Measurements from ENCODE around the gene EPSTI1. TPM values are rescaled to one million over a fixed set of nuclear protein-coding genes. Genes with fewer than 3 reads are reported as not detected.
"Not testable (repeated sequence)": the region's sequence is repeated elsewhere in the genome, so short reads cannot be mapped to it uniquely, and the experiment has no call there.

Gene EPSTI1
- total and polyA plus RNA-seq, 8 donors = 3.5 to 115 (median 5.2) TPM; not detected in 1

DNA sequence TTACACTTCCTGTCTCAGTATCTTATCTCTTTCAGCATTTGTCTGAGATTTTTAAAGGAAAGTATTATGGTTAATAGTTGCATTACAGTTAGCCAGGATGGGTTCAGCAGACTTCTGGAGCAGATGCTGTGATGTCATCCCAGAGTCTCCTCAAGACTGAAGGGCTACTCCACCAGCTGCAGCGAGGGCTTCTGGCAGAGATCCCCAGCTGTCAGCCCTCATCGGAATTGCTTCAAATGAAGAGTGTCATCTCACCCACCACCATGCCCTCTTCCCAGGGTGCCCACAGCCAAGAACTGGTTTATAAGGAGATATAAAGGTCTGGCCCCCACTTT, 126.3 kb downstream of the EPSTI1 start:
- 35 to 79% (median 74%) methylated on average over 2 of the region's 2 CpGs for WGBS, 5 donors
- Histone ChIP-seq H3K4me3 (no peak overlapping the region), H3K4me1 (no peaks in the 10 kb centered on the region), H3K27ac (no peak overlapping the region), H3K36me3 (no peaks in the 10 kb centered on the region), H3K27me3 (peaks cover 0 to 4% (median 0%) of the 10 kb centered on the region in 3 donors), H3K9me3 (no peaks in the 10 kb centered on the region)
- TF ChIP-seq POLR2A (IDR thresholded peaks at IDR 0.05) (no peak), EP300 (IDR thresholded peaks at IDR 0.05) (no peak), POLR2AphosphoS5 (IDR thresholded peaks at IDR 0.05) (no peak)
- intact Hi-C loops (cut with DNase I; ENCODE audit: low total_unique reads) = no loop called here
- DNase-seq = peak in 1 of 2 donors; percentile 45

DNA sequence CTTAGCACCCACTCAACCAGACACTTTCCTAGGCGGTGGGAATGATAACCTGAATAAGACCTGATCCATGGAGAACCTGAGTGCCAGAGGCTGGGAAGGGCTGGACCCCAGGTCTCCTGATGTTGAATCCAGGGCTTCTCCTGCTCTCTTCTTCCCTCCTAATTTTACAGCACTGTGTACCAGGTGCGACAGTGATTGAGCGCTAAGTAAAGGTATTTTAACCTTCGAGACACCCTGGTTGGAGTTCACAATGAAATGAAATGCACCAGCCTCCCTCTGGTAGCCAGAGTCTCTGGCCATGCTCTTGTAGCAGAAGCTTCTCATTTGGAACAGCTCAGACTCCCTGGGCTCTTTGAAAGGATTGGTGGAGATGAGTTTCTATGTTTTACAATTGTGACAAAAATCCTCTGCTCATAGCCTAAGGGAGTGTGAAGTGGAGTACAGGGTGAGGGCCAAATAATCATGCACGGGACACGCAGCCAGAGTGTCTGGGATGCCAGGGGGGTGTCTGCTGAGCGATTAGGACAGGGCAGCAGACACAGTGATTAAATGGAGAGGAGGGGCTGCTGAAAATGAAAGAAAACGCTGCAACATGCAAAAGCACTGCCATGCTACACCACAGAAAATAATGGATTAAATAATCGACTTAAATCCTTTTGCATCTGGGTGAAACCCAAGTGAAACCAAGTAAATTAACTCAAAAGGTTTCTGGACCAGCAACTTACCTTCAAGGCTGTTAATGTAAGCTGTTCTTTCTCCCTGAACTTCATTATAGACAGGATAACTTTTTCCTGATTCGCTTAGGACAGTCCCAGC, 126.9 kb downstream of the EPSTI1 start:
- 59 to 66% (median 63%) methylated on average over 10 of the region's 10 CpGs for WGBS, 5 donors
- Histone ChIP-seq H3K4me3 (no peak overlapping the region), H3K36me3 (no peaks in the 10 kb centered on the region), H3K4me1 (no peaks in the 10 kb centered on the region), H3K27me3 (peaks cover 0 to 4% (median 0%) of the 10 kb centered on the region in 3 donors), H3K9me3 (no peaks in the 10 kb centered on the region), H3K27ac (no peak overlapping the region)
- DNase-seq = no peak
- intact Hi-C loops (cut with DNase I; ENCODE audit: low total_unique reads) = no loop called here
- no peak for TF ChIP-seq POLR2AphosphoS5 (IDR thresholded peaks at IDR 0.05)
- TF ChIP-seq, protein P1, sequence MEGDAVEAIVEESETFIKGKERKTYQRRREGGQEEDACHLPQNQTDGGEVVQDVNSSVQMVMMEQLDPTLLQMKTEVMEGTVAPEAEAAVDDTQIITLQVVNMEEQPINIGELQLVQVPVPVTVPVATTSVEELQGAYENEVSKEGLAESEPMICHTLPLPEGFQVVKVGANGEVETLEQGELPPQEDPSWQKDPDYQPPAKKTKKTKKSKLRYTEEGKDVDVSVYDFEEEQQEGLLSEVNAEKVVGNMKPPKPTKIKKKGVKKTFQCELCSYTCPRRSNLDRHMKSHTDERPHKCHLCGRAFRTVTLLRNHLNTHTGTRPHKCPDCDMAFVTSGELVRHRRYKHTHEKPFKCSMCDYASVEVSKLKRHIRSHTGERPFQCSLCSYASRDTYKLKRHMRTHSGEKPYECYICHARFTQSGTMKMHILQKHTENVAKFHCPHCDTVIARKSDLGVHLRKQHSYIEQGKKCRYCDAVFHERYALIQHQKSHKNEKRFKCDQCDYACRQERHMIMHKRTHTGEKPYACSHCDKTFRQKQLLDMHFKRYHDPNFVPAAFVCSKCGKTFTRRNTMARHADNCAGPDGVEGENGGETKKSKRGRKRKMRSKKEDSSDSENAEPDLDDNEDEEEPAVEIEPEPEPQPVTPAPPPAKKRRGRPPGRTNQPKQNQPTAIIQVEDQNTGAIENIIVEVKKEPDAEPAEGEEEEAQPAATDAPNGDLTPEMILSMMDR (IDR thresholded peaks at IDR 0.05) = no peak
- TF ChIP-seq EP300 (IDR thresholded peaks at IDR 0.05) = no peak

DNA sequence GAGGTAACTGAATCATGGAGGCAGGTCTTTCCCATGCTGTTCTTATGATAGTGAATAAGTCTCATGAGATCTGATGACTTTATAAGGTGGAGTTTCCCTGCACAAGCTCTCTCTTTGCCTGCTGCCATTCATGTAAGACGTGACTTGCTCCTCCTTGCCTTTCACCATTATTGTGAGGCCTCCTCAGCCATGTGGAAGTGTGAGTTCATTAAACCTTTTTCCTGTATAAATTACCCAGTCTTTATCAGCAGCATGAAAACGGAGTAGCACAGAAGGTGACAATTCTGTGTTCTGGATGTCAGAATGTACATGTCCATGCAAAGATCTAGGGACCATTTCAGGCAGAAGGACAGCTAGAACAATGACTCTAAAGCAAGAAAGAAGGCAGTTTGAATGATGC, 129.7 kb downstream of the EPSTI1 start:
- H3K36me3 ChIP-seq; intact Hi-C loops (cut with DNase I; ENCODE audit: low total_unique reads); H3K4me1 ChIP-seq; H3K27ac ChIP-seq; DNase-seq; H3K4me3 ChIP-seq; H3K9me3 ChIP-seq; H3K27me3 ChIP-seq: not testable (repeated sequence)
- WGBS, 5 donors = 71 to 84% (median 79%) methylated on average over 2 of the region's 2 CpGs

DNA sequence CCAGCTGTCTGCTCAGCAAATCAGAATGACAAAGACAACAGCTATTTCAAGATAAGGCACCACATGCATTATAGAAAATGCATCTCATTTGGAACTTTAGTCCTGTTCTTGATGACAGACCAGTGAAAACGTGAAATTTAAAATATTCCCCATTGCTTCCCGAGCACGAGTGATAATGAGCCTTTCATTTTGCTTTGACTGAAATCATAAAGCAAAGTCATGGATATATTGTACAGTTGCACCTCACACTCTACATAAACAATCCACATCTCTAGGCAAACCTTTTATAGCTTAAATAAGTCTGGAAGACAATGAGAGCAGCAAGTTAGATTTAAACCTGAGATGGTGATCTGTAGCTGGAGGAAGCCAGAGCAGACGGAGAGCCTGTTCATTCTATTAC, 131.6 kb downstream of the EPSTI1 start:
- Histone ChIP-seq H3K9me3 (no peaks in the 10 kb centered on the region), H3K27me3 (peaks cover 0 to 4% (median 0%) of the 10 kb centered on the region in 3 donors), H3K36me3 (no peaks in the 10 kb centered on the region), H3K27ac (no peak overlapping the region), H3K4me3 (no peak overlapping the region), H3K4me1 (no peaks in the 10 kb centered on the region)
- no peak for TF ChIP-seq POLR2AphosphoS5 (IDR thresholded peaks at IDR 0.05)
- no peak for TF ChIP-seq POLR2A (IDR thresholded peaks at IDR 0.05)
- no peak for DNase-seq
- WGBS, 5 donors = 73 to 85% (median 80%) methylated on average over 4 of the region's 4 CpGs
- intact Hi-C loops (cut with DNase I; ENCODE audit: low total_unique reads) = no loop called here

DNA sequence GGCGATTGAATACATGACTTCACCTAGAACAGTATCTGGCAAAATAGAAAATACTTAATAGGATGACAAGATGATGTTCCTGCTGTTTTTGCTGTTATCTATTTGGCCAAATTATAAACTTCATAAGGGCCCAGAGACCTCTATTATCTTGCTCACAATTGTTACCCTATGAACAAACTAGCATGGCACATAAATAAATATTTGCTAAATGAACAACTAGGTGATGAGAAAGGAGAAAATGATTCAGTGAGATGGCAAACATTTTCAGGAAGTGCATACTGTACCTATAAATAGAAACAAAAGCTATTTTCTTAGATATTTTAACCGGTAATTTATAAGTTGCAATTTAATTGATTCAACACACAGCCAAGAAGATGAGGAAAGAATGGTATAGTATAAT, 132.3 kb downstream of the EPSTI1 start:
- Histone ChIP-seq H3K36me3 (no peaks in the 10 kb centered on the region), H3K9me3 (no peaks in the 10 kb centered on the region), H3K27me3 (peaks cover 0 to 4% (median 0%) of the 10 kb centered on the region in 3 donors), H3K4me1 (no peaks in the 10 kb centered on the region), H3K4me3 (no peak overlapping the region), H3K27ac (no peak overlapping the region)
- 53 to 64% (median 59%) methylated on average over 2 of the region's 2 CpGs for WGBS, 5 donors
- TF ChIP-seq POLR2AphosphoS5 (IDR thresholded peaks at IDR 0.05) = no peak
- TF ChIP-seq, protein P1 (IDR thresholded peaks at IDR 0.05) = no peak
- no peak for TF ChIP-seq POLR2A (IDR thresholded peaks at IDR 0.05)
- no peak for TF ChIP-seq EP300 (IDR thresholded peaks at IDR 0.05)
- no peak for DNase-seq
- intact Hi-C loops (cut with DNase I; ENCODE audit: low total_unique reads) = no loop called here

DNA sequence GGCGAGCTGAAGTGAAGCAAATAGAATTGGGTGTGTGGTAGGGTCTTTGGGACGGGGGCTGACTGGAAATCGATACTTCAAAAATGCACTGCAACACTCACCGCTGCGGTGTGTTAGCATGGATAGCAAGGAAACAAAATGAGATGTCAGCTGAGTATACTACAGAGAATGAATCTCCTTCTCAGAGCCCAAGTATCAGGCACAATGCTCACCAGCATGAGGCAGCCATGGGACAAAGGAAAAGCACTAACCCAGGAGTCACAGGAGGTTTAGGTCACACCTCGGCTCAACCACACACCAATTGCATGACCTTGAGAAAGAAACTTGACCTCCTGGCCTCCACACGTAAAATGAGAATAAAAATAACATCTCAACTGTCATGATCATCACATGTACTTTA, 136.6 kb downstream of the EPSTI1 start:
- Histone ChIP-seq H3K36me3 (no peaks in the 10 kb centered on the region), H3K27ac (no peak overlapping the region), H3K4me1 (no peaks in the 10 kb centered on the region), H3K4me3 (no peak overlapping the region), H3K9me3 (no peaks in the 10 kb centered on the region), H3K27me3 (no peaks in the 10 kb centered on the region)
- 61 to 73% (median 71%) methylated on average over 7 of the region's 7 CpGs for WGBS, 5 donors
- no peak for DNase-seq
- intact Hi-C loops (cut with DNase I; ENCODE audit: low total_unique reads) = no loop called here
- no peak for TF ChIP-seq POLR2A (IDR thresholded peaks at IDR 0.05)
- TF ChIP-seq, protein P1 (IDR thresholded peaks at IDR 0.05) = no peak
